ENCODE data around the gene CNOT6L. TPM values are rescaled to one million over a fixed set of nuclear protein-coding genes. Genes with fewer than 3 reads are reported as not detected.

CNOT6L gene
- total and polyA plus RNA-seq, 4 donors: 4.4 to 17.7 (median 10.5) TPM

DNA sequence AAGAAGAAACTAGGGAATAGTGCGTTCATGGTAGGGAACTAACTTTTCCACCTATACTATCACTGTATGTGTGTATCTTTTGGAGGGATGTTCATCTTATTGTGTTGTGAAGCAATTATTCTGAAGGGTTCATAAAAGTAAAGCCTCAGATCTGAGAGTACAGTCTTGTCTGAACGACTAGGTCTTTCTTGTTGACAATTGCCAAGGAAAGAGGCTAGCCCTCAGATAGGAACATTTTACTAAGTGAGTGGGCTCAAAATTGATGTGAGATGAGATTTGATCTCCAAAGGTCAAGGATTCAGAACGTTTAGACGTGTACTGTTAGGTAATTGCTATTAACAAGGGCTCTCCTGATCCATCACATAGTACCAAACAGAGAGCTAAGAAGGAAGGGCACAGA lies 15.2 kb upstream of the CNOT6L start (continued):
- TF ChIP-seq, protein P1, sequence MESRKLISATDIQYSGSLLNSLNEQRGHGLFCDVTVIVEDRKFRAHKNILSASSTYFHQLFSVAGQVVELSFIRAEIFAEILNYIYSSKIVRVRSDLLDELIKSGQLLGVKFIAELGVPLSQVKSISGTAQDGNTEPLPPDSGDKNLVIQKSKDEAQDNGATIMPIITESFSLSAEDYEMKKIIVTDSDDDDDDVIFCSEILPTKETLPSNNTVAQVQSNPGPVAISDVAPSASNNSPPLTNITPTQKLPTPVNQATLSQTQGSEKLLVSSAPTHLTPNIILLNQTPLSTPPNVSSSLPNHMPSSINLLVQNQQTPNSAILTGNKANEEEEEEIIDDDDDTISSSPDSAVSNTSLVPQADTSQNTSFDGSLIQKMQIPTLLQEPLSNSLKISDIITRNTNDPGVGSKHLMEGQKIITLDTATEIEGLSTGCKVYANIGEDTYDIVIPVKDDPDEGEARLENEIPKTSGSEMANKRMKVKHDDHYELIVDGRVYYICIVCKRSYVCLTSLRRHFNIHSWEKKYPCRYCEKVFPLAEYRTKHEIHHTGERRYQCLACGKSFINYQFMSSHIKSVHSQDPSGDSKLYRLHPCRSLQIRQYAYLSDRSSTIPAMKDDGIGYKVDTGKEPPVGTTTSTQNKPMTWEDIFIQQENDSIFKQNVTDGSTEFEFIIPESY (IDR thresholded peaks at IDR 0.05): no peak

DNA sequence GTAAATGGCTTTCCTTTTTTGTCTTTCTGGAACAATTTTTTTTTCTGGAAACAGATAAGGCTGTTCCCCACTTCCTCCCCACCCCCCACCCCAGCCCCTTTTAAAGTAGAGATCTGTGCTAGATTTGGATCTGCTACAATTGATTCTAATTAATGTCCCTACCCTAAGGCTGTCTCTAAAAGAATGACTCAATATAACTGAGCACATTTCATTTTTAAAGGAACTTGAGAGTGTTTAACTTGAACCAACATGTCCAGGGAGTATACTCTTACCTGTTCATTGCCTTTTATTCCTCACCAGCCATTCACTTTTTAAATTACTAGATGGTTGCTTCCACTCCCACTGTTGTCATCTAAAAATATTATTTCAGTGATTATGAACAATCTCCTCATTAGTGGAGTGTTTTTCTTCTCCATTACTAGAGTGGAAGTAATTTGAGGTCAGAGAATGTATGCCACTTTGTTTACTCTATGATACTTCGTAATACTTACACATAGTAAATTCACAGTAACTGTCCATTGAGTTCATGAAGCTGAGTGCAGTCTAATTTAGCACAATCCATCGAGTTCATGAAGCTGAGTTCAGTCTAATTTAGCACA lies 14.1 kb upstream of the CNOT6L start:
- Histone ChIP-seq H3K27ac (ENCODE audit: low read depth in 1 of 2, low read length in 2 of 2) (no peak overlapping the region), H3K9ac (ENCODE audit: low read depth in 1 of 2, low read length in 2 of 2) (no peak overlapping the region), H3K27me3 (ENCODE audit: control insufficient read depth in 4 of 4, insufficient read depth in 4 of 4, low read length in 3 of 4) (no peaks in the 10 kb centered on the region), H3K36me3 (ENCODE audit: control insufficient read depth in 4 of 4, insufficient read depth in 3 of 4, low read depth in 1 of 4, low read length in 3 of 4) (no peaks in the 10 kb centered on the region), H3K9me3 (ENCODE audit: control insufficient read depth in 4 of 4, low read length in 3 of 4) (no peaks in the 10 kb centered on the region), H3K4me3 (ENCODE audit: low read depth in 1 of 3, low read length in 3 of 3) (no peak overlapping the region), H3K4me1 (ENCODE audit: control insufficient read depth in 4 of 4, insufficient read depth in 4 of 4, low read length in 3 of 4) (no peaks in the 10 kb centered on the region)
- TF ChIP-seq RXRA (IDR thresholded peaks at IDR 0.05) (no peak), EGR1 (IDR thresholded peaks at IDR 0.05; ENCODE audit: low read depth in 2 of 2) (no peak), GABPA (IDR thresholded peaks at IDR 0.05 in 1 of 2, conservative IDR thresholded peaks at IDR 0.05 in 1 of 2) (no peak), YY1 (IDR thresholded peaks at IDR 0.05) (no peak), SP1 (IDR thresholded peaks at IDR 0.05) (no peak), FOXA2 (IDR thresholded peaks at IDR 0.05) (no peak), JUND (IDR thresholded peaks at IDR 0.05) (no peak), NR2F2 (IDR thresholded peaks at IDR 0.05) (no peak), HNF4G (IDR thresholded peaks at IDR 0.05) (no peak), HNF4A (conservative IDR thresholded peaks at IDR 0.05) (no peak), RAD21 (IDR thresholded peaks at IDR 0.05) (no peak), FOXA1 (IDR thresholded peaks at IDR 0.05) (no peak), TAF1 (conservative IDR thresholded peaks at IDR 0.05) (no peak)
- TF ChIP-seq, protein P1 (IDR thresholded peaks at IDR 0.05): no peak
- TF ChIP-seq, protein P2, sequence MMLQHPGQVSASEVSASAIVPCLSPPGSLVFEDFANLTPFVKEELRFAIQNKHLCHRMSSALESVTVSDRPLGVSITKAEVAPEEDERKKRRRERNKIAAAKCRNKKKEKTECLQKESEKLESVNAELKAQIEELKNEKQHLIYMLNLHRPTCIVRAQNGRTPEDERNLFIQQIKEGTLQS (IDR thresholded peaks at IDR 0.05): no peak
- TF ChIP-seq, protein P3, sequence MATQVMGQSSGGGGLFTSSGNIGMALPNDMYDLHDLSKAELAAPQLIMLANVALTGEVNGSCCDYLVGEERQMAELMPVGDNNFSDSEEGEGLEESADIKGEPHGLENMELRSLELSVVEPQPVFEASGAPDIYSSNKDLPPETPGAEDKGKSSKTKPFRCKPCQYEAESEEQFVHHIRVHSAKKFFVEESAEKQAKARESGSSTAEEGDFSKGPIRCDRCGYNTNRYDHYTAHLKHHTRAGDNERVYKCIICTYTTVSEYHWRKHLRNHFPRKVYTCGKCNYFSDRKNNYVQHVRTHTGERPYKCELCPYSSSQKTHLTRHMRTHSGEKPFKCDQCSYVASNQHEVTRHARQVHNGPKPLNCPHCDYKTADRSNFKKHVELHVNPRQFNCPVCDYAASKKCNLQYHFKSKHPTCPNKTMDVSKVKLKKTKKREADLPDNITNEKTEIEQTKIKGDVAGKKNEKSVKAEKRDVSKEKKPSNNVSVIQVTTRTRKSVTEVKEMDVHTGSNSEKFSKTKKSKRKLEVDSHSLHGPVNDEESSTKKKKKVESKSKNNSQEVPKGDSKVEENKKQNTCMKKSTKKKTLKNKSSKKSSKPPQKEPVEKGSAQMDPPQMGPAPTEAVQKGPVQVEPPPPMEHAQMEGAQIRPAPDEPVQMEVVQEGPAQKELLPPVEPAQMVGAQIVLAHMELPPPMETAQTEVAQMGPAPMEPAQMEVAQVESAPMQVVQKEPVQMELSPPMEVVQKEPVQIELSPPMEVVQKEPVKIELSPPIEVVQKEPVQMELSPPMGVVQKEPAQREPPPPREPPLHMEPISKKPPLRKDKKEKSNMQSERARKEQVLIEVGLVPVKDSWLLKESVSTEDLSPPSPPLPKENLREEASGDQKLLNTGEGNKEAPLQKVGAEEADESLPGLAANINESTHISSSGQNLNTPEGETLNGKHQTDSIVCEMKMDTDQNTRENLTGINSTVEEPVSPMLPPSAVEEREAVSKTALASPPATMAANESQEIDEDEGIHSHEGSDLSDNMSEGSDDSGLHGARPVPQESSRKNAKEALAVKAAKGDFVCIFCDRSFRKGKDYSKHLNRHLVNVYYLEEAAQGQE (IDR thresholded peaks at IDR 0.05): no peak
- TF ChIP-seq, protein P4, sequence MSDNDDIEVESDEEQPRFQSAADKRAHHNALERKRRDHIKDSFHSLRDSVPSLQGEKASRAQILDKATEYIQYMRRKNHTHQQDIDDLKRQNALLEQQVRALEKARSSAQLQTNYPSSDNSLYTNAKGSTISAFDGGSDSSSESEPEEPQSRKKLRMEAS (IDR thresholded peaks at IDR 0.05): no peak
- TF ChIP-seq, protein P5, sequence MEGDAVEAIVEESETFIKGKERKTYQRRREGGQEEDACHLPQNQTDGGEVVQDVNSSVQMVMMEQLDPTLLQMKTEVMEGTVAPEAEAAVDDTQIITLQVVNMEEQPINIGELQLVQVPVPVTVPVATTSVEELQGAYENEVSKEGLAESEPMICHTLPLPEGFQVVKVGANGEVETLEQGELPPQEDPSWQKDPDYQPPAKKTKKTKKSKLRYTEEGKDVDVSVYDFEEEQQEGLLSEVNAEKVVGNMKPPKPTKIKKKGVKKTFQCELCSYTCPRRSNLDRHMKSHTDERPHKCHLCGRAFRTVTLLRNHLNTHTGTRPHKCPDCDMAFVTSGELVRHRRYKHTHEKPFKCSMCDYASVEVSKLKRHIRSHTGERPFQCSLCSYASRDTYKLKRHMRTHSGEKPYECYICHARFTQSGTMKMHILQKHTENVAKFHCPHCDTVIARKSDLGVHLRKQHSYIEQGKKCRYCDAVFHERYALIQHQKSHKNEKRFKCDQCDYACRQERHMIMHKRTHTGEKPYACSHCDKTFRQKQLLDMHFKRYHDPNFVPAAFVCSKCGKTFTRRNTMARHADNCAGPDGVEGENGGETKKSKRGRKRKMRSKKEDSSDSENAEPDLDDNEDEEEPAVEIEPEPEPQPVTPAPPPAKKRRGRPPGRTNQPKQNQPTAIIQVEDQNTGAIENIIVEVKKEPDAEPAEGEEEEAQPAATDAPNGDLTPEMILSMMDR (IDR thresholded peaks at IDR 0.05; ENCODE audit: low read depth, low read length, missing input control): no peak
- WGBS: 74% methylated on average over 2 of the region's 2 CpGs
- DNase-seq (ENCODE audit: low spot score): no peak

All from liver (tissue), 9 donors.